GM18858 (cell line): ENCODE data around the gene PRKCZ.

Source experiments
- ATAC-seq: cut with Tn5 transposase; IDR thresholded peaks from one replicate; pipeline ENCODE4 v1.9.1; 2021; ENCODE audit not compliant: unreplicated experiment

Gene PRKCZ

GRCh38 chr1:2049718-2050431 is at the start of gene PRKCZ:
Gene PRKCZ (plus strand): TSS chr1:2050411. CDS start chr1:2050631, 220 bp downstream.
- ATAC-seq, result peak; percentile 46

- ATAC-seq, result no peak
These were observed 49.8 kb upstream of the PRKCZ start for GRCh38 chr1:2000432-2000831.

- ATAC-seq, result no peak
These were observed 49.4 kb upstream of the PRKCZ start for GRCh38 chr1:2000850-2001249.

DNA sequence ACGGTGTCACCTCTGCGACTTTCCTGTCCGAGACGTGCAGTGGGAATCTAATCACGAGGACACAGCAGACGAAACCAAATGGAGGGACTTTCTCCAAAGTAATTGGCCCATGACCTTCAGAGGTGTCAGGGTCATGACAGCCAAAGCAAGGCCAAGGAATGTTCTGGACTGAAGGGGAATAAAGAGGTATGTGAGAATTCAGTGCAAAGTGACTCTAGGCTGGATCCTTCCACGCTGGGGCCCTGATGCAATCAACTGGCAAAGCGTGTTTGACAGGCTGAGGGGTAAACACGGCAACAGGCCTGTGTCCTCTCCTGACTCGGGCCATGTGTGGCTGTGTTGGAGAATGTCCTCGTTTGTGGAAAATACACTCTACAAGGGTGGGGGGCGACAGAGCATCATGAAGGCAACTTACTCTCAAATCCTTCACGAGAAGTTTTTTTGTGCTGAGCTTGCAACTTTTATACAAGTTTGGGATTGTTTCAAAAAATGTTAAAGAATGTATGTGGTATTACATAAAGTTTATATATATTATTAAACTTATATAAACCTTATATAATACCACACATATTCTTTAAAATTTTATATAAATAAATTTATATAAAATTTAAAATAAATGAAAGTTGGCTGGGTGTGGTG is 48.3 kb upstream of the PRKCZ start:
- ATAC-seq, result no peak

GRCh38 chr1:2003541-2004131 is 46.6 kb upstream of the PRKCZ start, which contains the start of gene CFAP74:
Gene CFAP74 (minus strand): TSS chr1:2003786. CDS start chr1:1990956, 12,830 bp downstream.
- no peak for ATAC-seq

- ATAC-seq, result no peak
These were observed 45.4 kb upstream of the PRKCZ start for GRCh38 chr1:2004856-2005255.

- no peak for ATAC-seq
These were observed 40.8 kb upstream of the PRKCZ start for GRCh38 chr1:2009101-2010053.

DNA sequence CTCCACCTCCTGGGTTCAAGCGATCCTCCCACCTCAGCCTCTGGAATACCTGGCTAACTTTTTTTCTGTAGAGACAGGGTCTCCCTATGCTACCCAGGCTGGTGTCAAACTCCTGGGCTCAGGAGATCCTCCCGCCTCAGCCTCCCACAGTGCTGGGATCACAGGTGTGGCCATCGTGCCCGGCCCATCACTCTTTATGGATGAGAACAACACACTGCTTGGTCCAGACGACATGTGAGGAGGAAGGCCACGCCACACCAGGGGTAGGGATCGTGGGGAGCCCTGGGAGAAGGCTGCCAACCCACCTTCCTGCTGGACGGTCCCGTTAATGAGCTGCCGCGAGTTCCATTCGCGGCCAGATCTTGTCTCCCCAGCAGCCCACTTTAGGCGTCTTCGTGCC is 36.0 kb upstream of the PRKCZ start:
- no peak for ATAC-seq

DNA sequence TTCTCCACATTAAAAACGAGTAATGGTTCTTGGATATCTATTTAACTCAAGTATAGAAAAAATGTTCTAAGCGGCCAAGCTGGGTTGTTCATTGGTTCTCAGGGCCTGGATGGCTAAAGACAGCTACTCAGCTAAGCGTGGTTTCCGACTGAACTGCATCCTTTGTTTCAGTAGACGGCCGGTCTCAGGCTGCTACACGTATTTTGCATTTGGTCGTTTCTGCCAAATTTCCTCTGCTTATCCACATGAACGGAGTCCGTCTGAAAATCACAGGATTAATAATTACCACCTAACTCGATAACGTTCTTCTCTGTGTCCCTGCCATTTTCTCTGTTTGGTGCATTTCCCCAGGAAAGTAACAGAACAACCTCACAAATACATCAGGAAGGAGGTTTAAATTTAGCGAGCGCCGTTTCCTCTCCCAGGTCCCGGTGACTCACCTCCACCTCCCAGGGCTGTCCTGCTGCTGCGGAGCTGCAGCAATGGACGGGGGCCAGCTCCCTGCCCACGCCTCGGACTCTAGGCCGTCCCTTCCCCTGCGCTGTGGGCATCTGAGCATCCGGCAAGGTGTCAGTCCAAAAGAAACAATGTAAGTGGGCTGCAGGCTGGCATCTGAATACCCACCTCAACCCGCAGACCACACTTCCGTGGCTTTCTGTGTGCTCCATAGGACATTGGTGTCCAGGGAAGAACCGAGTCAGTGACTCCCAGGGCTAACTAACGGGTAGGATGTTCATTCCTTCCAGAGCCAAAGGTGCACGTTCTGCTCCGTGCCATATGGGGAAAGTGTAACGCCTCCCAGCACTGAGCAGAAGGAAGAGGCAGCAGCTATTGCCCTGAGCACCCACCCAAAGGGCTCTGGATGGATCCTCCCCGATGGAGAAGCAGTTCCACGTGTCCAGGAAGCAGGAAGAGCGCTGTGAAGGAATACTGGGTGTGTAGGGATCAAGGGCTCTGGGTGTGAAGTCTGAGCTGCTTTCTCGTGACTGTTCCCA is 35.2 kb upstream of the PRKCZ start:
- ATAC-seq, result no peak

DNA sequence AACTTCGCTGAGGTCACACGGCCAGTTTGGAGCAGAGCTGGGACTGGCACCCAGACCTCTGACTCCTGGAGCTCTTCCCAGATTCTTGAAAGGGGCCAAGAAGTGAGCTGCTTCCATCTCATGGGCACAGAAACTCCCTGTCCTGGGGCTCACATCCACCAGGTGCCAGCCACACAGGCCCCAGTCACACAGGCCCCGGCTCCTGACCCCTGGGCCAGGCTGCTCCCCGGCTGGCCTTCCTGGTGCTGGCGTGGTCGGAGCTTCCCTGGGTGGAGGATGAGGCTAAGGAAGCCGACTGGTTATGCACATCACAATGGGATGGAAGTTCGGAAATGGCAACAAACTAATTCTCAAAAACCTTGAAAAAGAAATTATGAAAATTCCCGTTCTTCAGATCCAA is 34.1 kb upstream of the PRKCZ start:
- ATAC-seq, result no peak

GRCh38 chr1:2018217-2019171 is 31.7 kb upstream of the PRKCZ start:
- no peak for ATAC-seq

DNA sequence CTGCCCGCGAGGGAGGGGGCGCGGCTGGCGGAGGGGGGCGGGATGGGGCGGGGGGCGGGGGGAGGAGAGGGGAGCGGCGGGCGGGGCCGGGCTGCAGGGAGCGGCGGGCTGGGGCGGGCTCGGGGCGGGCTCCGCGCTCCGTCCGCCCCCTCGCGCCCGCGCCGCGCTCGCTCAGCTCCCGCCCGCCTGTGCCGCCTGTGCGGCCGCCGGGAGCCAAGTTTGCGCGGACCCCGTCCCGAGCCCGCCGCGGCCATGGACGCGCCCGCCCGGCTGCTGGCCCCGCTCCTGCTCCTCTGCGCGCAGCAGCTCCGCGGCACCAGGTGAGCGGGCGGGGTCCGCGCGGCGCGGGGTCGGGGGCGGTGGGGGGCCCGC is 31.1 kb upstream of the PRKCZ start, which contains the start of gene GABRD:
TSS of gene GABRD (plus strand) at position 174 of the 372 bp plus-strand sequence. CDS start at position 253, 79 bp downstream.
- ATAC-seq, result no peak

GRCh38 chr1:2019571-2020309 is 30.5 kb upstream of the PRKCZ start:
- no peak for ATAC-seq

DNA sequence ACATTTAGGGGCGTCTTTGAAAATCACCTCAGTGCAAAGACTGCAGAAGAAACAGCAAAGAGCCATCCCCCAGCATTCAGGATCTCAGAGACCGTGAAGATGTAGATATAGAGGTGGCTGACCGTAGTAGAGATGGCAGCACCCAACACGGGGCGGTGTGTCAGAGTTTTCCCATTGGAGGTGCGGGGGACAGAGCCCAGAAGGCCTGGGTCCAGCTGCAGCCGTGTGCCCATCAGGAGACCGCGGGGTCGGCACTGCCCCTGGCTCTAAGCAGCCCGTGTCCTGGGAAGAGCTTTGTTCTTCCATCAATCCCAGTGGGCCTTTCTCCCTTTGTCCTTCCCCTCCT is 29.9 kb upstream of the PRKCZ start:
- no peak for ATAC-seq

DNA sequence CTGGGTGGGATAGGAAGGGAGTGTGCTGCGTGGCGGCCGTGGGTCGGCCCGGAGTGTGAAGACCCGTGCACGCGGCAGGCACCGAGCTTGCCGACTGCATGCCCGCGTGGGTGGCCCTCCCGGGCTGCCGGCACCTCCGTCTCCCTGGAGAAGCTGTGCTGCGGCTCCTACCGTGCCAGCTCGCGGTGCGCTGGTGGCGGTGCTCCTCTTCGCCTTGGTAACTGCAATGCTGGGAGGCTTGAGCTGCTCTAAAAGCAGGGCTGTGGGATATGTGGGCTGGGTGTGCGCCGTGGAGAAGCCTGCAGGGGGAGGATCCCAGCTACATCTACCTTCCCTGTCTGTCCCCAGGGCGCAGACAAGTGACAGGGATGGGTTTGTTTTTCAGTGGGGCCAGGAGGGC is 28.7 kb upstream of the PRKCZ start:
- ATAC-seq, result no peak

- ATAC-seq, result no peak
These were observed 28.0 kb upstream of the PRKCZ start for GRCh38 chr1:2022063-2022770.

DNA sequence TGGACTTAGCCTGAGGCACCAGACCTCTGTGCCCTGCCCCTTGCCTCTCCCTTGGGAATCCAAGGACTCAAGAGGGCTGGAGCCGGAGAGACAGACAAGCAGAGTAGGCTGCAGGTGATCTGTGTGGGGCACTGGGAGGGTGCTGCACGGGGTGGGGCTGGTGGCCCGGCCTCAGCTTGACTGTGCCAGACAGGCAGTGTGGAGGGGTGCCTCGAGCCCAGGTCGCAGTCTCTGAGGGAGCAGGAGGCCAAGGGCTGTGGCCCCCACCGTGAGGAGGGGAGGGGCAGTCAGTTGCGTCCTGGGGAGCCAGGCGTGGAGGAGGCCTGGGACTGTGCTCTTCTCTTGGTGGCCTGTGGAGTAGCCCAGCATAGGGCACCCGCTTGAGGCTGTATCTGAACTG is 27.0 kb upstream of the PRKCZ start:
- ATAC-seq, result no peak

DNA sequence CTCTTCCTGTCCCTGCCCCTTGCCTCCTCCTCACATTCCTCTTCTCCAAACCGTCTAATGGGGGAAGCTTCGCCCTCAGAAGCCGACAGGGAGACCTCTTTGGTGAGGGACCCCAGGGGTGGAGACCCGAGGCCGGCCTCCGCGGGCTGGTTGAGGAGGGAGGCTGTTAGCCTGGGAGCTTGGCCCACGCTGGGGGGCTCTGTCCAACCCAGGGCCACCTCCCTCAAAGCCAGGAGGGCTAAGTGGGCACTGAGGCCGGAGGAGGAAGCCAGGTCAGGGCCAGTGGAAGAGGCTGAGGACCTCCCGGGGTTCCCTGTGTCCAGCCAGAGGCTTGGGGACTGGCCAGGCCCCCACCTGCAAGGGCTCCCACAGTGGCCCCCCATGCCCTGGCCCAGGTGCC is 25.8 kb upstream of the PRKCZ start:
- ATAC-seq, result no peak
